HG03280 (cell line): ENCODE measurements around the gene STX16.
"Not testable (repeated sequence)": the region's sequence is repeated elsewhere in the genome, so short reads cannot be mapped to it uniquely, and the experiment has no call there.

Experiments used
- ATAC-seq: cut with Tn5 transposase; IDR thresholded peaks from one replicate; pipeline ENCODE4 v1.9.1; 2021; ENCODE audit warnings: mild to moderate bottlenecking, moderate library complexity; ENCODE audit not compliant: unreplicated experiment

Gene STX16

DNA sequence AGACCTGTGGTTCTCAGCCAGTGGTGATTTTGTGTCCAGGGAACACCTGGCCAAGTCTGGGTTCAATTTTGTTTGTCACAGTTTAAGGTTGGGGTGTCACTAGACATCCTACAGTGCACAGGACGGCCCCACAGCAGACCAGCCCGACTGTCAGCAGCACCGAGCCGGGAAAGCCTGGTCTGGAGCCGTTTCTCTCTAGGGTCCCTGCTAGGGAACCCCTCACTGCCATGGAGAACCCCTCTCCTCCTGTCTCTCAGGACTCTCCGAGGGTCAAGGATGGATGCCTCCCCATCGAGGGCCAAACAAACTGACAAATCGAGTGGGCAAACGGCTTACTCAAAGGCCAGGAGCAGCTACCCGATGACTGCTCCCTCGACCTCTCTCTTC is 15.8 kb upstream of the STX16 start:
- no peak for ATAC-seq

GRCh38 chr20:58636396-58636982 is 14.6 kb upstream of the STX16 start:
- no peak for ATAC-seq

- no peak for ATAC-seq
These were observed 14.1 kb upstream of the STX16 start for GRCh38 chr20:58636983-58637421.

- no peak for ATAC-seq
These were observed 13.4 kb upstream of the STX16 start for GRCh38 chr20:58637466-58638213.

DNA sequence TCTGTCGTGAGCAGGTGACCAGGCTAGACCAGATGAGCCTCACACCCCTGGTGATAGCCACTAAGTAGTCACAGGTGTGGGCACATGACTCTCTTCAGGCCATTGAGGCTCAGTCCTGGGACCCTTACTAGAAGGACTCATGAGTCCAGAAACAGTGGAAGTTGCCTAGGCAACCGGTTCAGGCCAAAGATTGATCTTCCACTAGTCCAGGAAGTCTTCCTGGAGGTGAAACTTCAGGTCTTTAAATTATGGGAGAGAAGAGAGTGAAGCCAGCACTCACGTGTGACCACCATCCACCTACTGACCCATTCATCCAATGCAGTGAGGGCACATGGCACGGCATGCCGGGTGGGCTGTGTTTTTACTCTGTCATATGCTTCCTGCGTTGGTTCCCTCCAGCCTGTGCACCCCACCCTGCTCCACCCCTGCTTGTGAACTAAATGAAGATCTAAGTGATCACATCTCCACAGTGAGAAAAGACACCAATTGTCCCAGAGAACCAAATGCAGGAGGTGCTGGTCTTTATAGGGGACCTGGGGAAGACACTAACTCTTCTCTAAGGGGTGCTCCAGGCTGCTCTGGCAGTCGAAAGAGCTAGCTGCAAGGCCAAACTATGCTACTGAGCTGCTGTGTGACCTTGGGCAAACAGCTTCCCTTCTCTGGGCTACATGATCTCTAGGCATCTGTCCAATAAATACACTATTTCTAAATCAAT is 12.5 kb upstream of the STX16 start:
- no peak for ATAC-seq

DNA sequence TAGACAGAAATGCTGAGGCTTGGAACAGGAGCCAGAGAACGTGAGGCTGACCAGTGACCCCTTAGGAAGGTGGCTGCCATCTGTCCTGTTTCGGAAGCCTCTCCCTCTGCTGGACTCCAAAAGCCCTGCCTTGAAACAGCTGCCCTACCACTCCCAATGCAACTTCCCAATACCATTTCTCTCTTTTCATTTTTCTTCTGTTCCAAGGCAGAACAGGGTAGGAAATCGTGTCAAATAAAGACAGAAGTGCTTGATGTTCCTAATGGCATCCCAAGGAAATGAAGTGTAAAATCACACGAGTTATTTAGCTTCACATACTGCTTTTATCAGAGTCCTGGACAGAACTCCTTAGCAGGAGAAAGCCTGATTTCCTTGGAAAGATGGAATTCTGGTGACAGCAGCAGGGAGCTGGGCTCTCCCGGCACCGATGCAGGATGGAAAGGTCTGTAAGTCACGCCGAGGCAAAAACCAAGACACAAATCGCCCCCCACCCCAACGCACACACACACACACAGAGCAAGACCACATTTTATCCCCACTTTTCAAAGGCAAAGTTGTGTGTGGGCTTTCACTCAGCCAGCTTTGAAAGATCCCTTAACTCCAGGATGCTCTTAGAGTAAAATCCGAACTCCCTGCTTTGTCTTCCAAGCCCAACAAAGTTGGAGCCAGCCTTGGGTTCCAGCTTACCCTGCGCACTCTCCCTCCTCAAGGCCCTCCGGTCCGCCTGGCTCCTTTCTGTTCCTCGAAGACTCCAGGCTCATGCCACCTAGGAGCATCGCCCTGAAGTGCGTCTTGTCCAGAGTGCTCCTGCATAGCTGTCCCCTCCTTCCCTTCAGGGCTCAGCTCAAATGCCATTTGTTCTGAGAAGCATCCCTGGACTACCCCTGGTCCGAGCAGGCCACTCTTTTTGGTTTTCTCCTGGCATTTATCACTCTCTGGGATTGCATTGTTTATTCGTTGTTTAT is 11.6 kb upstream of the STX16 start:
- ATAC-seq = no peak

DNA sequence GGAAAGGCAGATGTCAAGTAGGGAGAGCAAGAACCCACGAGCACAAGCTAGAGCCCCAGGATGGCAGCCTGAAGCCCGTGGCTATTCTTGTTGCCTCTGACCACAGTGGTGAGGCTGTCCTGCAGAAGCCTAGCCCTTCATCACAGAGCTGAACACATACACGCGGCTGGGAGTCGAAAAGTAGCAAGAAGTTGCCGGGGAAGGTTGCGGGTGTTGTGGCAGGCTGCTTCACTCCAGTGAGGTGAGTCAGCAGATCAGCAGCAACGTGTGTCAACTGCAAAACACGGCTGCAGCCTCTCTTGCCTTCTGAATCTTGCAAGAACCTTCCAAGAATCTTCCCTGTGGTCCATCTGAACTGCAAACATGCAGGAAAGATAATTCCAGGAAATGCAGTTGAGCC is 10.6 kb upstream of the STX16 start:
- no peak for ATAC-seq

DNA sequence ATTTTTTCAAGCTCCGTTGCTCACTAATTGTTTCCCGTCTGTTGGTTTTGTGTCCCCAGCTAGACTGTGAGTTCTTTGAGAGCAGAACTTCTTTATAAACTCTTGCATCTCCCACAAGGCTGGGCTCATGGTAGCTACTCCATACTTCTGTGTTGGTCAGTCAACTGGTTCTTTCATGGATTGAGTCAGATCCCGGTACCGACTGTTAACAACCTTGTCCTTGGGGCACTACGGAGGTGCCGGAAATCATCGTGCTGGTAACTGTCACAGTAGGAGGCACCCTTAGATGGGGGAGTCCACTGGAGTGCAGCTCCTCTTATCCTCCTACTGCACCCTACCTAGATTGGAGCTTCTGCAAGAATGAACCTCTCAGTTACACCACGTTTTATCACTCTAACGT is 8.6 kb upstream of the STX16 start:
- ATAC-seq = no peak

DNA sequence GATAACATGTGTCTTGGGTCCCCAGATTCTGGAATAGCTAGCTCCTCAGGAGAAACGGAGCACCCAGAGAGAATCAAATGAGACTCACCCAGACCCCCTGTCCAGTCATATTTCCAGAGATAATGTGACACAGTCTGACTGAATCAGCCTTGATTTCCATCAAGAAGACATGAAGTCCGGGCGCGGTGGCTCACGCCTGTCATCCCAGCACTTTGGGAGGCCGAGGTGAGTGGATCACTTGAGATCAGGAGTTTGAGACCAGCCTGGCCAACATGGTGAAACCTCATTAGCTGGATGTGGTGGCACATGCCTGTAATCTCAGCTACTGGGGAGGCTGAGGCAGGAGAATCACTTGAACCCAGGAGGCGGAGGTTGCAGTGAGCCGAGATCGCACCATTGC is 8.2 kb upstream of the STX16 start:
- ATAC-seq = not testable (repeated sequence)

- no peak for ATAC-seq
These were observed 5.6 kb upstream of the STX16 start for GRCh38 chr20:58645412-58645968.

- ATAC-seq = no peak
These were observed 4.8 kb upstream of the STX16 start for GRCh38 chr20:58646257-58646656.

DNA sequence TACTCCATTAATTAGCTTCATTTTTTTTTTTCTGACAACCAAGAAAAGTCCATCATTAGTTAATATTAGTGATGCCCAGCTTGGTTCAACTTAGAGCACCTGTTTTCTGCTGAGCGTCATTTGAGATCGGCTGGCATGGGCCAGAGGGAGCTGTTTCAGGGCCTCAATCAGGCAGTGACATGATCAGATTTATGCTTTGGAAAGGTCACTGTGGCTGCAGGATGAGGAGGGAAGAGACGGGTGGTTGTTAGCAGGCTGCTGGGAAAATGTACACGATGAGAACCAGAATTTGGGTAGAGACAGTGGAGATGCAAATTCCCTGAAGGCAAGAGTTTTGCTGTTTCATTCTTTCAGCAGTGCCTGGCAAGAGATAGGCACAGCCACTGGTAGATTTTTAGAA is 4.4 kb upstream of the STX16 start:
- ATAC-seq = no peak

DNA sequence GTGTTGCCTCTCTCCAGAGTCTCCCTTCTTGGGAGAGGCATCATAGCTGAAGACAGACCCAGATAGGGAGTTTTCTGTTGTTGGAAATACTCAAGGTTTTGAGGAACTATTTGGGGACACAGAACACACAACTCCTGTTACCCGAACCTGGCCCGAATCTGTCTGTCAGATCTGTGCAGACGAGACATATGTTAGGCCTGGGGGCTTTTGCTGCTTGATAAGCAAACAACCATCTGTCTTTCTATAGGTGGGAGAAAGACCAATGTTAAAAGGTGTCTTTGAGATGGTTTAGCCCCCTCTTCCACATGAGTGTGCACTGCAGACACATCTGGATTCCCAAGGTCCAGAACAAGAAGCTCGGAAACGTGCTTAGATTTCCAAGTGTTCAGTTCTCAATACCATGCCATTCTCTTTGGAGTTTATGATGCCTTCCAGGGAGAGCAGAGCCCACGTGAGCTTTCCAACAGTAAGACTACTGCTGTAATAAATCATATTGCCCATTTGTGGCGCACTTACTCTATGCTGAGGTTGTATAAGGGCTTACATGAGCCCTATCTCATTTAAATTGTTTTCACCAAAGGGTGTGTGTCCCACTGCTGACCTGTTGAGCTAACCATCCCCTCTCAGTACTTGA is 3.8 kb upstream of the STX16 start:
- ATAC-seq = no peak

DNA sequence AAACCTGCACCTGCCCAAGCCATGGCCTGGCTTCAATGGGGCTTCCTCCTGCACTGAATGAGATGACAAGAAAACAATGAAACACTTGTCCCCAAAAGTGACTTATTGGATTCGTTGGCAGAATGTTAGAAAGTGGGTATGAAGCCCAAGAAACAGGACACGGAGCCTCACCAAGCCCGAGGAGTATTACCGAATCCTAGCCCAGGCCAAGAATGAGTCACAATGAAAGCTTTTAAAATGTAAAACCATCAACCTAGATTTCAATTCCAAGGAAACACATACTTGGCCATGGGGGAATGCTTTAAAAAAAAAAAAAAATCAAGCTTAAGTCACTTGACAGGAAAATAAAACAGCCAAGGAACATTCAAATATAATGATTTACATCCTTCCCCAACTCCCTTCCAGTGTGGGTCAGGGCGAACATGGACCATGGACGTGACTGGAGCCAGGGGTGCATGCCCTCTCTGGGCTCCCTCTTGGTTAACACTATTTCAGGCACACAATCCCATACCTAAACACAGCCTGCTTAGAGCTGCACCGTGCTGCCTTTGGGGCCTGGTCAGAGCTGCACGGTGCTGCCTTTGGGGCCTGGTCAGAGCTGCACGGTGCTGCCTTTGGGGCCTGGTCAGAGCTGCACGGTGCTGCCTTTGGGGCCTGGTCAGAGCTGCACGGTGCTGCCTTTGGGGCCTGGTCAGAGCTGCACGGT is 3.1 kb upstream of the STX16 start:
- ATAC-seq = no peak

GRCh38 chr20:58648502-58648825 is 2.6 kb upstream of the STX16 start:
- not testable (repeated sequence) for ATAC-seq

GRCh38 chr20:58649288-58650180 is 1.5 kb upstream of the STX16 start:
- no peak for ATAC-seq

DNA sequence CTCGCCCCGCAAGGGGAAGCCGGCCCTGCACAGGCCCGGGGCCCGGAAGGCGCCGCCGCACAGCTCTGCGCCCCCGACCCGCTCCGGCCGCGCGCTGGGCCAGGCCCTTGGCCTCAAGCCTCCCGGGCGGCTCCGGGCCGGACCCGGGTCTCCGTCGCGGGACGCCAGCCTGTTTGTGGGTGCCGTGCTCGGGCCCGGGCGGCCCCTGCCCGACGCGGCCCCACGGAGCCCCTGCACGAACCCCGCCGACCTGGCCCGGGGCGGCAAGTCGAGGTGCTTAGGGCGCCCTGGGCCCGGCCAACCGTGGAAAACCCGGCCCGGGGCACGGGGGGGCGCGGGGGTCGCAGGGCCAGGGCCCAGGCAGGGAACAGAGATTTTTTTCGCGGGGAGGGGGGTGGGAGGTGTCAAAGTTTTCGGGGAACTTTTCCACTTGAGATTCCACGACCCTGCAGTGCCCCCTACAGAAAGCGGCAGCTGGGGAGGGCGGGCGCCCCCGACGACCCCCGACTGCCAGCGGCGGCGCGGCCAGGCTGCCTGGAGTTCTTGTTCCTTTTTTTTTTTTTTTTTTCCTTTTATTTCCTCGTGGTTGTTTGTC is 805 bp upstream of the STX16 start:
- peak; percentile 20 for ATAC-seq

DNA sequence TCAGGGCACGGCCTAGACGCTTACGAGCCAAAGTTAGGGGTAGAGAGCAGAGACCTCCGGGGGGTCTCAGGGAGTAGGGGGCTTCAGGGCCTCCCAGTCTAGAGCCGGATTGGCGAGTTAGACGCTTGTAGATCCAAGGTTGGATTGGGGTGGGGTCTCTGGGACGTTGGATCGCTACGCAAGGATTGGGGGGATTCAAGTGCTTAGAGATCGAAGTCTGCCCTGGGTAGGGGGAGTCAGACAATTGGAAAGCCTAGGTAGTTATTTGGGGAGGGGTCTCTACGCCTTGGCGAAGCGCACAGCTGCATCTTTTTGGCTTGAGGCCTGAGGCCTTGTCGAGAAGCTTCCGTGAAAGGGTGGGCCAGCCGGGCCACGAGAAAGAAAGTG is 469 bp downstream of the STX16 start:
- ATAC-seq = no peak
